ENCODE results near the gene RARRES2. TPM values are rescaled to one million over a fixed set of nuclear protein-coding genes. Genes with fewer than 3 reads are reported as not detected.
"Not testable (repeated sequence)": the region's sequence is repeated elsewhere in the genome, so short reads cannot be mapped to it uniquely, and the experiment has no call there.

The RARRES2 gene
- 1.1 TPM for polyA plus RNA-seq (2012; ENCODE audit: insufficient read depth, insufficient read length)

DNA sequence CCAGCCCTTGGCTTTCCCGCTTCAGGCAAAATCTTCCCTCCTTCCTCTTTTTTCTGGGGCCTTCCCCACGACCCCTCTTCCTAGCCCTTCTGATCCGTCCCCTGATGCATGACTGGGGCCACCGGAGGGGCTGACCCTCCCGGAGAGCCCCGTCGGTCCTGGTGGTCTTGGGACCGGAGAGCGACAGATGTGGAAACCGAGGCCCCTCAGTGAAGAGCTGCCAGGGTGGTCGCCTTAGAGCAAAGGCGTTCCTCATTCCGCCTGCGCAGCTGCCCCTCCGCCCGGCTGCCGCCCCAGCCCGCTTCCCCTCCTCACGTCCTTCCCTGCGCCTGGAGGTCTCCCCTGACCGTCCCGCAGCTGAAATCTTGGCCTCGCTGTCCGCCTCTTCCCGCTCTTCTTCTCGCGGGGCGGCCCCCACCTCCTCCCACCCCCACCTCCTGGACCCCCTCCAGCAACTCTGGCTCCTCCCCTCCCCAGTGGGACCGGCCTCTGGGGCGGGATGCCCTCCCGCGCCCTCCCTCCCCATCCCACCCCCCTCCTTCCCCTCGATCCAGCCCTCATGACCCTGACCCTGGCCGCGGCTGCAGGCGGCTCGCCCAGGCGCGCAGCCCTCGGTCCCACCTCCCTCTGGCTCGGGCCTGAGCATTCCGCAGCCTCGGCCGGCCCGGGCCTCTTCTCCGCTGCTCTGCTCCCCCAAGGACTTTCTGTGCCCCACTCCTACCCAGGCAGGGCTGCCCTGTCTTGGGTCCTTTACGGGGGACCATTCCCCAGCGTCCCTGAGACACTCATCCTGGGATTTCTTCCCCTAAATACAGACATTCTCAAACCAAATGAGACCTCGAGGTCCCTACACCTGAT is at the start of gene RARRES2:
TSS of gene RARRES2 (minus strand) at position 367 of the 858 bp plus-strand sequence. CDS start 1,020 bp downstream, outside the sequence.
- no peak within 1 kb of the TSS for H3K4me3 ChIP-seq (ENCODE audit: low read length)
- DNase-seq (ENCODE audit: low read depth, low spot score): no peak

- no peak for DNase-seq (ENCODE audit: low read depth, low spot score)
- no peak overlapping the region for H3K4me3 ChIP-seq (ENCODE audit: low read length)
These were observed 48.8 kb upstream of the RARRES2 start for GRCh38 chr7:150390205-150390604.

DNA sequence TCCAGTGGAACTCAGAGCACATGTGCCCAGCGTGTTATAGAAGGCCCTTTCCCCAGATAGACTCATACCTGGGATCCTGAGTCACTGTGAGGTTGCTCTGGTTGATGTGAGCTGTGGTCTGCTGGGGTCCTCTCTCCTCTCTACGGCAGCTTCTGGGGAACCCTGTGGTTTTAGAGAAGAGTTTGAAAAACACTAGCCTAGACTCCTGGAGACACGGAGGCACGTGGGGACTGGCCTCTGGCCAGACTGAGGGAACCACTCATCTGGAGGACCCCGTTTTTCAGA is 48.0 kb upstream of the RARRES2 start:
- no peak for DNase-seq (ENCODE audit: low read depth, low spot score)
- H3K4me3 ChIP-seq (ENCODE audit: low read length): no peak overlapping the region

GRCh38 chr7:150388709-150389531 is 47.5 kb upstream of the RARRES2 start:
- no peak for DNase-seq (ENCODE audit: low read depth, low spot score)
- no peak overlapping the region for H3K4me3 ChIP-seq (ENCODE audit: low read length)

GRCh38 chr7:150388306-150388705 is 46.9 kb upstream of the RARRES2 start:
- DNase-seq (ENCODE audit: low read depth, low spot score): no peak
- H3K4me3 ChIP-seq (ENCODE audit: low read length): no peak overlapping the region

DNA sequence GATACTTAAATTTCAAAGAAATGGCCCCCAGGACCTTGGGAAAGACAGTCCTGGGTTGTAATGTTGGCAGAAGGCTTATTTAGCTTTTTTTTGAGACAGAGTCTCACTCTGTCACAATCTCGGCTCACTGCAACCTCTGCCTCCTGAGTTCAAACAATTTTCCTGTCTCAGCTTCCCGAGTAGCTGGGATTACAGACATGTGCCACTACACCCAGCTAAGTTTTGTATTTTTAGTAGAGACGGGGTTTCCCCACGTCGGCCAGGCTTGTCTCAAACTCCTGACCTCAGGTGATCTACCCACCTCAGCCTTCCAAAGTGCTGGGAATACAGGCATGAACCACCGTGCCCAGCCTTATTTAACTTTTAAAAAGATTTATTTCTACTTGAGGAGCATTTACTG is 44.5 kb upstream of the RARRES2 start:
- not testable (repeated sequence) for H3K4me3 ChIP-seq (ENCODE audit: low read length); DNase-seq (ENCODE audit: low read depth, low spot score)

- H3K4me3 ChIP-seq (ENCODE audit: low read length): no peak overlapping the region
- DNase-seq (ENCODE audit: low read depth, low spot score): no peak
These were observed 43.9 kb upstream of the RARRES2 start for GRCh38 chr7:150385302-150385723.

GRCh38 chr7:150384406-150385301 is 43.2 kb upstream of the RARRES2 start:
- DNase-seq (ENCODE audit: low read depth, low spot score): no peak
- no peak overlapping the region for H3K4me3 ChIP-seq (ENCODE audit: low read length)

DNA sequence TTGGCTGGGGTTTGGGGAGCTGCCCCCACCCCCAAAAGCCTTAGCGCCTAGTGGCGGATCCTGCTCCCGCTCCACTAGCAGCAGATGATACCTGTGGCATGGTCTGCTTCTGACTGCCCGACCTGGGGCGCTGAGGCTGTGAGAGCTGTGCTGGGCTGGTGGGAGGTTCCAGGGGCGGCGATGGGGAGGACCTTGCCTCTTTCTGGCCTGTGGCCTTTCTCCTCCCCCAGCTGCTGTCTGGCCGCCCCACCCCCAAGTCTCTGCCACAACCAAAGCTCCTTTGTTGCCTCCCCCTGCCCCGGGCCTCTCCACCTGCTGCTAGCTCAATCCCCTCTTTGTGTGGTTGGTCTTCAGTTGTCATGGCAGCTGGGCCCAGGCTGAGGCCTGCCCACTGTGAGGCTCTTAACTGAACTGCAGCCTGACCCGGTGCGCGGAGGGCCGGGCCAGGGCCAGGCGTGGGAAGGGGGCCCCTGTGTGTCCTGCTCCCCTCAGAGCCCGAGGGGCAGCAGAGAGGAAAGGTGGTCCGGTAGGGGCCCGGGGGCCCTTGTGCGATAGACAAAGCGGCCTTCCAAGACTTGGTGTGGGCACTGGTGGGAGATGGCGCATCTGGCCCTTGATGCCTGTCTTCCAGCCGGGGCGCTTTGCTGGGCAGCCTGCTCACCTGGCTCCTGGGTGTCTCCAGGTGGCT is 42.4 kb upstream of the RARRES2 start:
- H3K4me3 ChIP-seq (ENCODE audit: low read length): no peak overlapping the region
- DNase-seq (ENCODE audit: low read depth, low spot score): no peak

GRCh38 chr7:150382844-150383225 is 41.4 kb upstream of the RARRES2 start:
- H3K4me3 ChIP-seq (ENCODE audit: low read length): no peak overlapping the region

DNA sequence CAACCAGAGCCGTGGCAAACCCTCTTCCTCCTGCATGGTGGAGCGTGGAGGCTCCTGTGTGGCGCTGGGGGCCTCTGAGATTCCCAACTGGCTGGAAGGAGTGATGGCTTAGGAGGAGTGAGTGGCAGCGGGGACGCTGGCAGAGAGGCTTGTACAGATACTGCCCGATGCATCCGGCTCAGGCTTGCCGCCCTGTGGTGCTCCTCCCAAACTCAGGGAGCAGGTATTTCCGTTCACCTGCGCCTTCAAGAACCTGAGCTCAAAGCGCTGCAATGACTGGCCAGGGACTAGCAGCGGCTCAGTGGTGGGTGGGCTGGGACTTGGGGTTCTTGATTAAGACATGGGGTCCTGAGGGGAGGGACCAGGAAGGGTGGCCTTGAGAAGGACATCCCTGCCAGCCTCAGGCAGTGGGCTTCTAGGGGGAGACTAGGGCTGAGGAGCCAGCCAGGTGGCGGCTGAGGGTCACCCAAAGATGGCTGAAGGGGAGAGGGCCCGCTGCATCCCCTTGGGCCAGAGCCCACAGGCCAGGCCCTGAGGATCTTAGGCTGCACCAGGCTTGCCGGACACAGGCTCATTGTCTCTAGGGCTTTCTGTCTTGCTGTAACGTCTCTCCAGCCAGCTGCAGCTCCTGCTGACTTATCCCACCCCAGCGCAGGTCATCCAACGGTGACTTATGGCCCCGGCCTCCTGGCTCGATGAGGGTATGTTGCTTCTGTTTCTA is 40.9 kb upstream of the RARRES2 start:
- no peak for DNase-seq (ENCODE audit: low read depth, low spot score)
- H3K4me3 ChIP-seq (ENCODE audit: low read length): no peak overlapping the region

More at GRCh38 chr7:150382844-150383225, 41.4 kb upstream of the RARRES2 start:
- no peak for DNase-seq (ENCODE audit: low read depth, low spot score)

- no peak for DNase-seq (ENCODE audit: low read depth, low spot score)
- no peak overlapping the region for H3K4me3 ChIP-seq (ENCODE audit: low read length)
These were observed 40.3 kb upstream of the RARRES2 start for GRCh38 chr7:150381785-150382122.

DNA sequence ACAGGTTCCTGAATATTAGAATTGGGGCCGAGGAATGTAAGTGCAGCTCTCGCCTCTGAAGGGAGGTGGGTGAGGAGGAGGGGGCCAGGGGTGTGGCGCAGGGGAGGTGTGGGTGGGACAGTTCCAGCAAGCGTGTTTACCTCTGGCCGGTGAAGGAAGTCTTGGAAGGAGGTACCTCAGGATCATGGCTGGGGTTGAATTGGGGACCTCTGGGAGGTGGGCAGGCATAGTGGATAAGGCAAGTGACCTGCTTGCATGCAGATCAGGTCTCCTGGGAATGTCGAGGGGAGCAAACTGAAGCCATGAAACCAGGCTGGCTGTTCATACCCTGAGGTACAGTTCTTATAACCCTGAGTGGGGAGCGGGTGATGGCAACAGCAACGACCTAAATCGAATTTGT is 39.7 kb upstream of the RARRES2 start:
- no peak overlapping the region for H3K4me3 ChIP-seq (ENCODE audit: low read length)
- DNase-seq (ENCODE audit: low read depth, low spot score): no peak

DNA sequence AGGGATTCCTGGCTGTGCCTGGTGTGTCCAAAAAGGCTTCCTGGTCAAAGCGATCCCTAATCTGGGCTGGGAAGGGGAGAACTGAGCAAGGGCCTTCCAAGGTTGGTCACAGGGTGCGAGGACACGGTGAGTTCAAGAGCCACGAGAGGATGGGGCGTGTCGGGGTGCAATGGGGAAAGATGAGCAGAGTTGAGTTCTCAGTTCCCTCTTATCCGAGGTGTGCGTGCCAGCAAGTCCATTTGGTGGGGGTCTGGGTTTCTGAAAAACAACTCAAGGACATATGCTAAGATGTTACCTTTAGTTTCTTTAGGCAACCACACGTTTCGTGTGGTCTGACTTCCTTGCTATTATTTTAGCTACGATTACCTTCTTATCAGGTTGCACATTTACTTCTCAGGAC is 39.0 kb upstream of the RARRES2 start:
- peak overlapping the region; percentile 88 for H3K4me3 ChIP-seq (ENCODE audit: low read length)

DNA sequence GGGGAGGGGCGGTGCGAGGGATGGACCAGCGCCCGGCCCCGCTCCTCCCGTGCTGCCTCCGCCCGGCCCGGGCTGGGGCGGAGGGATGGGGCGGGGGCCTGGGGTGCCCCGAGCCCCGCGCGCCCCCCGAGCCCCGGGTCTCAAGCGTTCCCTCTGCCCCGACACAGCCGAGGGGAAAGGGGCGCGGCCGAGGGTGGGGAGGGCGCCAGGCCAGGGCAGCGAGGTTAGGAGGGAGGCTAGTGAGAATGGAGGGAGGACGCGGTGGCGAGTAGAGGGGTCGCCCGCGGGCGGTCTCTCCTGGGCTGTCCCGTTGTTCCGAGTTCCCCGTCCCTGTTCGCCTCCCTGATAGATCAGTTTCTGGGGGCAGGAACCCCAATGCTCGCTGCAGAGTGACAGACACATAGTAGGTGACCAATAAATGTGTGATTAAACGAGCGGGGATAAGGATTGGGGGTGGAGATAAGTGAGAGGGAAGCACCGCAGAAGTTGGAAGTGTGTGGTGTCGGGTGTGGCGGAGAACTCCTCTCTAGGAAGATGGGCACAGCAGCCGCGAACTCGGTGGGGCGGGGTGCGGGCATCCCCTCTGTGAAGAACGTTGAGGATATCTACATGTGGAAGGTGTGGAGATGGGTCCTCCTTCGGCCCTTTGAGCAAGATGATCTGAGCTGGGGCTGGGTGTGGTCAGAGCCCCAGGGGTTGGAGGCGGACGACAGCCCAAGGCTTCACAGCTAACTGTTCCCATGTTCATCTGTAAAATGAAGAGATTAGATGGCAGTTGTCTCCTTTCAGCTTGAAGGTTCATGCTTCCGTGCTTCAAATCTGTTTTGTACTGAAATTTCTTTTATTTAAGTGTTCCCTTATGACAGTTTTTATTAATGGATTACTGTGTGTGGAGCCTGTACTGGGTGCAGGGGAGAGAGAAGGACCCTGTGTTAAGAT is 38.3 kb upstream of the RARRES2 start:
- peak overlapping the region; percentile 88 for H3K4me3 ChIP-seq (ENCODE audit: low read length)
- no peak for DNase-seq (ENCODE audit: low read depth, low spot score)

More for the DNA sequence above, 39.0 kb upstream of the RARRES2 start:
- DNase-seq (ENCODE audit: low read depth, low spot score): no peak

GRCh38 chr7:150378853-150379440 is 37.5 kb upstream of the RARRES2 start, which contains the start of gene ZNF775:
ZNF775 (plus strand) TSS chr7:150379330; CDS start chr7:150388471, 9,141 bp downstream.
- peak; percentile 87 for DNase-seq (ENCODE audit: low read depth, low spot score)
- peak within 1 kb of the TSS; percentile 88 for H3K4me3 ChIP-seq (ENCODE audit: low read length)
